Mesendoderm (in vitro differentiated cells): Measurements from ENCODE around the gene EGR1.
A peak's percentile ranks its signal among the peaks of the same experiment; 100 is the strongest.
"Not testable (repeated sequence)": the region's sequence is repeated elsewhere in the genome, so short reads cannot be mapped to it uniquely, and the experiment has no call there.

ENCODE experiments used
- DNase-seq: peaks from one replicate; pipeline ENCODE4 v3.0.0; 2013
- H2AK5ac ChIP-seq: 2 replicates; pipeline ENCODE4 v1.6.1; 2013; ENCODE audit warnings: low read length, inconsistent platforms
- H2BK120ac ChIP-seq: 2 replicates; pipeline ENCODE4 v1.6.1; 2013; ENCODE audit warnings: low read depth, mild to moderate bottlenecking, low read length, moderate library complexity, mixed read lengths
- H2BK15ac ChIP-seq: replicated peaks from 2 replicates; pipeline ENCODE4 v1.6.1; 2013; ENCODE audit warnings: low read depth, mild to moderate bottlenecking, moderate library complexity
- H2BK5ac ChIP-seq: 2 replicates; pipeline ENCODE4 v1.6.1; 2013; ENCODE audit warnings: low read length, inconsistent platforms
- H3K18ac ChIP-seq: 2 replicates; pipeline ENCODE4 v1.6.1; 2013; ENCODE audit warnings: mild to moderate bottlenecking, low read length, mixed read lengths
- H3K23ac ChIP-seq: one replicate; pipeline ENCODE4 v1.6.1; 2013; ENCODE audit warnings: low read length
- H3K27ac ChIP-seq: 2 replicates; pipeline ENCODE4 v1.5.1; 2013; ENCODE audit warnings: low read depth, mild to moderate bottlenecking, inconsistent platforms, low read length, moderate library complexity
- H3K27me3 ChIP-seq: 2 replicates; pipeline ENCODE4 v1.6.1; 2013; ENCODE audit warnings: low read length, control low read depth, mild to moderate bottlenecking, inconsistent platforms; ENCODE audit not compliant: insufficient read depth, poor library complexity
- H3K36me3 ChIP-seq: 2 replicates; pipeline ENCODE4 v1.6.1; 2013; ENCODE audit warnings: low read length, inconsistent platforms; ENCODE audit not compliant: control insufficient read depth, insufficient read depth
- H3K4ac ChIP-seq: one replicate; pipeline ENCODE4 v1.6.1; 2013; ENCODE audit warnings: low read depth, mild to moderate bottlenecking, low read length, moderate library complexity
- H3K4me1 ChIP-seq: 2 replicates; pipeline ENCODE4 v1.6.1; 2013; ENCODE audit warnings: low read depth, low read length, inconsistent platforms; ENCODE audit not compliant: control insufficient read depth
- H3K4me2 ChIP-seq: 2 replicates; pipeline ENCODE4 v1.6.1; 2013; ENCODE audit warnings: low read length
- H3K4me3 ChIP-seq: 2 replicates; pipeline ENCODE4 v1.5.1; 2013; ENCODE audit warnings: mild to moderate bottlenecking, low read length
- H3K56ac ChIP-seq: one replicate; pipeline ENCODE4 v1.6.1; 2013; ENCODE audit warnings: low read length
- H3K79me1 ChIP-seq: 2 replicates; pipeline ENCODE4 v1.6.1; 2013; ENCODE audit warnings: low read length, inconsistent platforms
- H3K79me2 ChIP-seq: 2 replicates; pipeline ENCODE4 v1.6.1; 2013; ENCODE audit warnings: mild to moderate bottlenecking, low read length; ENCODE audit not compliant: control insufficient read depth, insufficient read depth
- H3K9ac ChIP-seq: 2 replicates; pipeline ENCODE4 v1.6.1; 2013; ENCODE audit warnings: low read length, inconsistent platforms
- H4K5ac ChIP-seq: one replicate; pipeline ENCODE4 v1.6.1; 2013; ENCODE audit warnings: low read length
- H4K8ac ChIP-seq: one replicate; pipeline ENCODE4 v1.6.1; 2013; ENCODE audit warnings: low read depth, mild to moderate bottlenecking, control low read depth, low read length, moderate library complexity
- WGBS: extraction: QIAGEN DNeasy Blood & Tissue Kit; methylation state at CpG from one replicate; pipeline ENCODE4 v1.1.7; 2013; ENCODE audit warnings: low lambda C conversion rate, missing lambda C conversion rate; ENCODE audit not compliant: insufficient coverage; ENCODE audit errors: extremely low coverage; 5-methylcytosine and 5-hydroxymethylcytosine counted together

EGR1 gene

GRCh38 chr5:138470322-138471051, 5.2 kb downstream of the EGR1 start:
- Histone ChIP-seq H3K18ac (no peak overlapping the region), H3K79me2 (no peaks in the 10 kb centered on the region), H2BK5ac (no peak overlapping the region), H3K4ac (no peak overlapping the region), H3K56ac (no peak overlapping the region), H3K36me3 (no peaks in the 10 kb centered on the region), H2BK15ac (no peak overlapping the region), H4K5ac (no peak overlapping the region), H2AK5ac (no peak overlapping the region), H3K4me2 (no peak overlapping the region), H3K9ac (no peak overlapping the region), H3K4me1 (no peaks in the 10 kb centered on the region), H4K8ac (no peak overlapping the region), H3K79me1 (no peaks in the 10 kb centered on the region), H3K4me3 (no peak overlapping the region), H3K27ac (no peak overlapping the region), H2BK120ac (no peak overlapping the region), H3K23ac (no peak overlapping the region), H3K27me3 (peaks cover 3% of the 10 kb centered on the region)
- no CpG with 5 or more reads among the region's 3 CpGs for WGBS
- DNase-seq = peak; percentile 58

- WGBS = no CpG with 5 or more reads among the region's 2 CpGs
- H2AK5ac ChIP-seq = no peak overlapping the region
- H4K5ac ChIP-seq = no peak overlapping the region
- H3K23ac ChIP-seq = no peak overlapping the region
- no peak overlapping the region for H3K56ac ChIP-seq
- no peak overlapping the region for H3K4me2 ChIP-seq
- no peaks in the 10 kb centered on the region for H3K79me2 ChIP-seq
- H3K18ac ChIP-seq = no peak overlapping the region
- H2BK5ac ChIP-seq = no peak overlapping the region
- H4K8ac ChIP-seq = no peak overlapping the region
- no peak overlapping the region for H2BK120ac ChIP-seq
- H3K27ac ChIP-seq = no peak overlapping the region
- H3K4me3 ChIP-seq = no peak overlapping the region
- H2BK15ac ChIP-seq = no peak overlapping the region
- H3K27me3 ChIP-seq = peaks cover 2% of the 10 kb centered on the region
- no peak overlapping the region for H3K9ac ChIP-seq
- H3K36me3 ChIP-seq = no peaks in the 10 kb centered on the region
- H3K4me1 ChIP-seq = no peaks in the 10 kb centered on the region
- DNase-seq = no peak
- no peaks in the 10 kb centered on the region for H3K79me1 ChIP-seq
- no peak overlapping the region for H3K4ac ChIP-seq
Observed at GRCh38 chr5:138471052-138471361, 5.7 kb downstream of the EGR1 start.

GRCh38 chr5:138472353-138472752, 7.1 kb downstream of the EGR1 start:
- no peaks in the 10 kb centered on the region for H3K36me3 ChIP-seq
- H3K4me1 ChIP-seq = no peaks in the 10 kb centered on the region
- no peak overlapping the region for H4K8ac ChIP-seq
- peak; percentile 49 for DNase-seq
- no peaks in the 10 kb centered on the region for H3K79me1 ChIP-seq
- H4K5ac ChIP-seq = no peak overlapping the region
- H3K27me3 ChIP-seq = no peaks in the 10 kb centered on the region
- no peak overlapping the region for H2AK5ac ChIP-seq
- H3K56ac ChIP-seq = no peak overlapping the region
- no peak overlapping the region for H3K9ac ChIP-seq
- H3K18ac ChIP-seq = no peak overlapping the region
- H3K4me3 ChIP-seq = no peak overlapping the region
- H3K4me2 ChIP-seq = no peak overlapping the region
- no peak overlapping the region for H2BK120ac ChIP-seq
- no peak overlapping the region for H2BK15ac ChIP-seq
- H2BK5ac ChIP-seq = no peak overlapping the region
- WGBS = no CpG with 5 or more reads among the region's 6 CpGs
- H3K79me2 ChIP-seq = no peaks in the 10 kb centered on the region
- H3K27ac ChIP-seq = no peak overlapping the region
- H3K23ac ChIP-seq = no peak overlapping the region
- H3K4ac ChIP-seq = no peak overlapping the region

- no CpG with 5 or more reads among the region's 5 CpGs for WGBS
- H2AK5ac ChIP-seq, H2BK120ac ChIP-seq, H3K23ac ChIP-seq, H3K36me3 ChIP-seq, H2BK5ac ChIP-seq, H3K27ac ChIP-seq, H3K56ac ChIP-seq, H3K4me2 ChIP-seq, H2BK15ac ChIP-seq, H3K4me1 ChIP-seq, H3K79me2 ChIP-seq, H3K27me3 ChIP-seq, H3K4ac ChIP-seq, H4K8ac ChIP-seq, DNase-seq, H3K4me3 ChIP-seq, H4K5ac ChIP-seq, H3K18ac ChIP-seq, H3K79me1 ChIP-seq, H3K9ac ChIP-seq: not testable (repeated sequence)
Observed at GRCh38 chr5:138473151-138473550, 7.9 kb downstream of the EGR1 start.

- no peak for DNase-seq
- no peak overlapping the region for H2AK5ac ChIP-seq
- no peak overlapping the region for H4K8ac ChIP-seq
- H2BK120ac ChIP-seq = no peak overlapping the region
- H3K56ac ChIP-seq = no peak overlapping the region
- H3K27ac ChIP-seq = no peak overlapping the region
- WGBS = no CpG with 5 or more reads among the region's 7 CpGs
- H3K9ac ChIP-seq = no peak overlapping the region
- H3K4me1 ChIP-seq = no peaks in the 10 kb centered on the region
- H3K4ac ChIP-seq = no peak overlapping the region
- no peaks in the 10 kb centered on the region for H3K79me2 ChIP-seq
- H2BK5ac ChIP-seq = no peak overlapping the region
- H3K27me3 ChIP-seq = no peaks in the 10 kb centered on the region
- H3K79me1 ChIP-seq = no peaks in the 10 kb centered on the region
- H2BK15ac ChIP-seq = no peak overlapping the region
- H4K5ac ChIP-seq = no peak overlapping the region
- no peak overlapping the region for H3K23ac ChIP-seq
- H3K18ac ChIP-seq = no peak overlapping the region
- H3K4me2 ChIP-seq = no peak overlapping the region
- no peaks in the 10 kb centered on the region for H3K36me3 ChIP-seq
- H3K4me3 ChIP-seq = no peak overlapping the region
Observed at GRCh38 chr5:138476918-138477317, 11.6 kb downstream of the EGR1 start.

GRCh38 chr5:138482638-138483037, 17.4 kb downstream of the EGR1 start:
- H3K18ac ChIP-seq = no peak overlapping the region
- H3K27me3 ChIP-seq = peaks cover 2% of the 10 kb centered on the region
- no peak overlapping the region for H3K9ac ChIP-seq
- no CpG with 5 or more reads among the region's 4 CpGs for WGBS
- H3K23ac ChIP-seq = no peak overlapping the region
- H4K5ac ChIP-seq = no peak overlapping the region
- no peak overlapping the region for H3K4ac ChIP-seq
- H2BK120ac ChIP-seq = no peak overlapping the region
- H3K36me3 ChIP-seq = no peaks in the 10 kb centered on the region
- no peak overlapping the region for H3K4me2 ChIP-seq
- H4K8ac ChIP-seq = no peak overlapping the region
- no peak overlapping the region for H2AK5ac ChIP-seq
- no peak overlapping the region for H2BK5ac ChIP-seq
- DNase-seq = no peak
- no peak overlapping the region for H3K27ac ChIP-seq
- no peaks in the 10 kb centered on the region for H3K4me1 ChIP-seq
- no peaks in the 10 kb centered on the region for H3K79me1 ChIP-seq
- no peak overlapping the region for H2BK15ac ChIP-seq
- H3K56ac ChIP-seq = no peak overlapping the region
- no peak overlapping the region for H3K4me3 ChIP-seq
- H3K79me2 ChIP-seq = no peaks in the 10 kb centered on the region
